ENCODE data around the gene TCEA2.

Gene TCEA2

DNA sequence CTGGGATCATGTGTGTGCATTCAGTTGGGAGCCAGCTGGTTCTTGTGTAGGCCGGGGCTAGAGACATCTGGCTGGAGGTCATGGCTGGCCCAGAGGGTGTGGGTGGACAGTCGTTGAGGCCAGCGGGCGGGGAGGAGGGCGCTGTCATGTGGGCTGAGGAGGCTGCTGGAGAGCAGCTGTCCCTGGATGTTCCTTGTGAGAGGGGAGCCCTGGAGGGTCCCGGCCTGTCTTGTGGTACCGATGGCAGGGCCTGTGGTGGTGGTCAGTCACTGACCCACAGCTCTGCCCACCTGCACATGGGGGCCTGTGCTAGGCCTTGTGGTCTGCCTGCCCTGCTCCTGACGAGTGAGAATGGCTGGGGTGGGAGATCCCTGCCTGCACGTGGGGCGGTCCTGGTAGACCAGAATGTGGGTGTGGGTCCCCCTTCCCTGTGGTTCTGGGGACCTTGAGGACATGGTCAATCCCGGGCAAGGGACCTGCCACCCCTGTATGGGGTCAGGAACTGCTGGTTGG is 29.0 kb upstream of the TCEA2 start:
- ChIA-PET POLR2A (no interaction called here), CTCF (interaction anchor here (0.9 kb wide), 1 partner anchor 86 kb away, joined by 4 read pairs; no protein-coding TSS in a partner anchor)
- DNase-seq (ENCODE audit: extremely low spot score) = no peak
- TF ChIP-seq SP1 (IDR thresholded peaks at IDR 0.05) (no peak), TARDBP (IDR thresholded peaks at IDR 0.05) (no peak), L3MBTL2 (conservative IDR thresholded peaks at IDR 0.05) (no peak), SUZ12 (IDR thresholded peaks at IDR 0.05) (no peak), HDGF (IDR thresholded peaks at IDR 0.05; ENCODE audit: borderline replicate concordance) (no peak), NFRKB (IDR thresholded peaks at IDR 0.05) (no peak), ZNF384 (IDR thresholded peaks at IDR 0.05) (no peak), LEF1 (IDR thresholded peaks at IDR 0.05; ENCODE audit: borderline replicate concordance) (no peak), FOXK2 (IDR thresholded peaks at IDR 0.05) (no peak), FOXA1 (IDR thresholded peaks at IDR 0.05) (no peak)
- TF ChIP-seq, protein P1, sequence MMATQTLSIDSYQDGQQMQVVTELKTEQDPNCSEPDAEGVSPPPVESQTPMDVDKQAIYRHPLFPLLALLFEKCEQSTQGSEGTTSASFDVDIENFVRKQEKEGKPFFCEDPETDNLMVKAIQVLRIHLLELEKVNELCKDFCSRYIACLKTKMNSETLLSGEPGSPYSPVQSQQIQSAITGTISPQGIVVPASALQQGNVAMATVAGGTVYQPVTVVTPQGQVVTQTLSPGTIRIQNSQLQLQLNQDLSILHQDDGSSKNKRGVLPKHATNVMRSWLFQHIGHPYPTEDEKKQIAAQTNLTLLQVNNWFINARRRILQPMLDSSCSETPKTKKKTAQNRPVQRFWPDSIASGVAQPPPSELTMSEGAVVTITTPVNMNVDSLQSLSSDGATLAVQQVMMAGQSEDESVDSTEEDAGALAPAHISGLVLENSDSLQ (IDR thresholded peaks at IDR 0.05) = no peak

DNA sequence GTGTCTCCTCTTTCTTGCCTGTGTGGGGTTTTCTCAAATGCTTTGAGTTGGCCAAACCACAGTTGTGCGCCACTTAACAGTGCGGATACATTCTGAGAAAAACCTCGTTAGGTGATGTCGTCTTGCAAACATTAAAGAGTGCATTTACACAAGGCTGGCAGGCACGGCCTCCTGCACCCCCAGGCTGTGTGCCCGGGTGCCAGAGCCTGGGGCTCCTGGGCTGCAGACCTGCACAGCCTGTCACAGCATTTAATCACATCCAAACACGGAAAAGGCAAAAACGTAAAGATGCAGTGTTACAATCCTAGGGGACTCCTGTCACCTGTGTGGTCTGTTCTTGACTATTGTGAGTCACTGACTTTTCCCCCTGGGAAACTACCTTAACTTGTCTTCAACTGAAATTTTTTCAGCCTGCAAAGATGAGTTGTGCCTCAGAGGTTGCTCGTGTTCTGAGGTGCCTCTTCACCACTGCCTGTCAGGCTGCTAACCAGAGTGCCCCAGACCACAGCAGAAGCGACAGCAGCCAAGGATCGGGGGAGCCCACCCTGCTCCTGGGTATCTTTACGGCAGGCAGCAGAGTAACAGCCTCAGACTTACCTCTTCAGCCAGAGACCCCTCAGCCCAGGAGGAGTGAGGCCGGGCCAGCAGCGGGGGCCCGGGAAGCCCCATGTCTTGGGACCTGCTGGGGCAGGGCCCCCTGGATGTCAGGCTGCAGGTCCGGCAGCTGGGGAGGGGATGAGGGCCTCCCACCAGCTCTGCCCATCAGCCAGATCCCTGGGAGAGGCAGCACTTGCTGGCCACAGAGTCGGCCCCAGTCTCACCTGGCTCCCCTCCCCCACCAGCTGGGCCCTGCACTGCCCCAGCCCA is 27.7 kb upstream of the TCEA2 start:
- no peak for TF ChIP-seq BHLHE40 (IDR thresholded peaks at IDR 0.05; ENCODE audit: borderline replicate concordance)
- no peak for TF ChIP-seq ZNF384 (IDR thresholded peaks at IDR 0.05)
- TF ChIP-seq SP1 (IDR thresholded peaks at IDR 0.05) = no peak
- no peak for TF ChIP-seq HDGF (IDR thresholded peaks at IDR 0.05; ENCODE audit: borderline replicate concordance)
- no peak for TF ChIP-seq FOXA1 (IDR thresholded peaks at IDR 0.05)
- TF ChIP-seq ARNT (IDR thresholded peaks at IDR 0.05) = no peak
- no peak for TF ChIP-seq L3MBTL2 (conservative IDR thresholded peaks at IDR 0.05)
- TF ChIP-seq TARDBP (IDR thresholded peaks at IDR 0.05) = no peak
- no peak for TF ChIP-seq NFRKB (IDR thresholded peaks at IDR 0.05)
- TF ChIP-seq FOXK2 (IDR thresholded peaks at IDR 0.05) = no peak
- TF ChIP-seq, protein P1 (IDR thresholded peaks at IDR 0.05) = no peak
- no peak for TF ChIP-seq SUZ12 (IDR thresholded peaks at IDR 0.05)
- TF ChIP-seq FOXM1 (IDR thresholded peaks at IDR 0.05; ENCODE audit: borderline replicate concordance) = no peak
- no peak for TF ChIP-seq CTBP1 (IDR thresholded peaks at IDR 0.05; ENCODE audit: borderline replicate concordance)
- no peak for TF ChIP-seq LEF1 (IDR thresholded peaks at IDR 0.05; ENCODE audit: borderline replicate concordance)
- TF ChIP-seq ELF4 (IDR thresholded peaks at IDR 0.05) = no peak
- no peak for DNase-seq (ENCODE audit: extremely low spot score)
- ChIA-PET CTCF (no interaction called here), POLR2A (no interaction called here)

DNA sequence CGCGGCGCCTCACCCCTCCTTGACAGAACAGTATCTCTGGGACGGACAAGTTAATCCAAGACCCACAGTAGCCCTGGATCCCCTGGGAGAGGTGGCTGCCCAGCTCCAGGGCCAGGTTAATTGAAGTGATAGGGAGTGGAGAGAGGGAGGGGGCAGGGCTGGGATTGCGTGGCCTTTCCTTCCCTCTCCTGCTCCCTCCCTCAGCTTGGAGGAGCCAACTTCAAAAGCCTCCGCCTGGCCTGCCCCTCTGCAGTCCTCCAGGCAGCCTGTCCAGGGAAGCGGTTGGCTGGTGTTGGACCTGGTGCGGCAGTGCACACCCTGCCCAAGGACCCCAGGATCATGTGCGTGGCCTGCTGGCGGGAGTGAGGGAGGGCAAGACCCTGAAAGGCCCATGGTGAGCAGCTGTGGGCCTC is 27.1 kb upstream of the TCEA2 start, which contains the start of gene C20orf204:
TSS of gene C20orf204 (plus strand) at position 250 of the 413 bp plus-strand sequence. CDS start at position 392, 142 bp downstream.
- POLR2A ChIA-PET = interaction anchor here (1.5 kb wide), 1 partner anchor 8 kb away, joined by 4 read pairs; no protein-coding TSS in a partner anchor
- CTCF ChIA-PET = no interaction called here

DNA sequence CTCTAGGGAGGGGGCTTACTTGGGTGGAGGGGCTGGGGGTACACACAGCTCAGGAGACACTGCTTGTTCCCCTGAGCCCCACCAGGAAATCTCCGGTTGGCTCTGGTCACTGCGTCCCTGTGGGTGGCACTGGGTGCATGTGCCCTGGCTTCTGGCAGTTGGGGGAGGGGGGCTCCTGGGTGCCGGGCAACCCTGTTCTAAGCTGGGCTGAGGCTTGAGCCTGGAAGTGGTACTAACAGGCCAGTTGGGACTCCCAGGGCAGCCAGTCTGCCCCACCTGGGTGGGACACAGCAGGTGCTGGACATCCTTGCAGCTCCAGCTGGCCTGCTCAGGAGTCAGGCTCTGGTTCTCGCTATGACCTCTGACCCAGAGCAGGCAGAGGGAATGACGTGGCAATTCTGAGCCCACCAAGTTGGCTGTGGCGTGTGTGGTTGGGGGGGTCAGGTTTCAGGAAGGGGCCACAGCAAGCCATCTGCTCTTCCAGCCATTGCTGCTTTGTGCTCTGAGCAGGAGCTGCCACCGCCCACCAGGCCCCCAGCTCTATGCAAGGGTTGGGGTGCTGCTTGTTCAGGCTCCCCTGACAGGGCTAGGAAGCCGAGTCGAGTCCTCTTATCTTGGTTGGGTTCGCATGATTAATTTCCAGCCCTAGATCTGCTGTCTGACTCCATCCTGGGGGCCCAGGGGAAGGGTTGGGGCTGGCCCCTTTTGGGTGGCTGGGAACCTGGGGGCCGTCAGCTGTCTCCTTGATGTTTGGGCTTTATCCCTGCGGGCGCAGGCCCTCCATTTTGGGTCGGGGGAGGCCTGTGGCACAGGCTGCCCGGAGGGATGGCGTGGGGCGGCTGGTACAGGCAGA is 26.4 kb upstream of the TCEA2 start:
- TF ChIP-seq, protein P1 (IDR thresholded peaks at IDR 0.05) = no peak
- no peak for TF ChIP-seq L3MBTL2 (conservative IDR thresholded peaks at IDR 0.05)
- no peak for TF ChIP-seq ZNF384 (IDR thresholded peaks at IDR 0.05)
- TF ChIP-seq SP1 (IDR thresholded peaks at IDR 0.05) = no peak
- no peak for TF ChIP-seq ARNT (IDR thresholded peaks at IDR 0.05)
- no peak for TF ChIP-seq FOXK2 (IDR thresholded peaks at IDR 0.05)
- TF ChIP-seq TARDBP (IDR thresholded peaks at IDR 0.05) = no peak
- TF ChIP-seq LEF1 (IDR thresholded peaks at IDR 0.05; ENCODE audit: borderline replicate concordance) = no peak
- no peak for TF ChIP-seq FOXA1 (IDR thresholded peaks at IDR 0.05)
- TF ChIP-seq BHLHE40 (IDR thresholded peaks at IDR 0.05; ENCODE audit: borderline replicate concordance) = no peak
- no peak for TF ChIP-seq SUZ12 (IDR thresholded peaks at IDR 0.05)
- TF ChIP-seq NFRKB (IDR thresholded peaks at IDR 0.05) = no peak
- no peak for TF ChIP-seq HDGF (IDR thresholded peaks at IDR 0.05; ENCODE audit: borderline replicate concordance)
- TF ChIP-seq ELF4 (IDR thresholded peaks at IDR 0.05) = no peak
- no peak for TF ChIP-seq FOXM1 (IDR thresholded peaks at IDR 0.05; ENCODE audit: borderline replicate concordance)
- TF ChIP-seq CTBP1 (IDR thresholded peaks at IDR 0.05; ENCODE audit: borderline replicate concordance) = no peak
- no peak for DNase-seq (ENCODE audit: extremely low spot score)
- CTCF ChIA-PET = no interaction called here
- POLR2A ChIA-PET = interaction anchor here (0.9 to 1.5 kb wide), 2 partner anchors 9 to 25 kb away, joined by 4 read pairs; no protein-coding TSS in a partner anchor

More for the DNA sequence above, 27.1 kb upstream of the TCEA2 start, which contains the start of gene C20orf204:
- DNase-seq (ENCODE audit: extremely low spot score) = no peak
- TF ChIP-seq SUZ12 (IDR thresholded peaks at IDR 0.05) (no peak), NFRKB (IDR thresholded peaks at IDR 0.05) (no peak), TARDBP (IDR thresholded peaks at IDR 0.05) (no peak), CTBP1 (IDR thresholded peaks at IDR 0.05; ENCODE audit: borderline replicate concordance) (no peak), ZNF384 (IDR thresholded peaks at IDR 0.05) (no peak), FOXA1 (IDR thresholded peaks at IDR 0.05) (no peak), FOXK2 (IDR thresholded peaks at IDR 0.05) (no peak), BHLHE40 (IDR thresholded peaks at IDR 0.05; ENCODE audit: borderline replicate concordance) (no peak), LEF1 (IDR thresholded peaks at IDR 0.05; ENCODE audit: borderline replicate concordance) (no peak), ARNT (IDR thresholded peaks at IDR 0.05) (no peak), ELF4 (IDR thresholded peaks at IDR 0.05) (no peak), HDGF (IDR thresholded peaks at IDR 0.05; ENCODE audit: borderline replicate concordance) (no peak), SP1 (IDR thresholded peaks at IDR 0.05) (no peak), L3MBTL2 (conservative IDR thresholded peaks at IDR 0.05) (no peak), FOXM1 (IDR thresholded peaks at IDR 0.05; ENCODE audit: borderline replicate concordance) (no peak)
- TF ChIP-seq, protein P1 (IDR thresholded peaks at IDR 0.05) = no peak

Data from HEK293T (cell line).